H1 (cell line): ENCODE results near the gene NSUN4. TPM values are rescaled to one million over a fixed set of nuclear protein-coding genes. Genes with fewer than 3 reads are reported as not detected.

Source experiments
- BRCA1 ChIP-seq: IDR thresholded peaks from 2 replicates; pipeline ENCODE4 v1.6.1; 2012; ENCODE audit warnings: low read depth, low read length, improper control_type of control experiment
- CBX5 ChIP-seq: fragments of 300-800, 300-1000 bp; sonication (generic); IDR thresholded peaks from 2 replicates; pipeline ENCODE4 v1.7.1; 2016; ENCODE audit warnings: antibody characterized with exemption, low read length, low read depth
- CREB1 ChIP-seq: IDR thresholded peaks from 2 replicates; pipeline ENCODE4 v1.6.1; 2012; ENCODE audit warnings: inconsistent platforms
- EGR1 ChIP-seq: IDR thresholded peaks from 2 replicates; pipeline ENCODE4 v1.6.1; 2011; ENCODE audit warnings: low read depth, low read length, borderline replicate concordance
- KDM5A ChIP-seq: fragments of 200-600 bp; IDR thresholded peaks from 2 replicates; pipeline ENCODE4 v1.7.1; 2012; ENCODE audit warnings: mild to moderate bottlenecking, low read length, inconsistent platforms, mixed read lengths
- POU5F1 ChIP-seq: IDR thresholded peaks from 2 replicates; pipeline ENCODE4 v1.6.1; 2011; ENCODE audit warnings: low read depth, mild to moderate bottlenecking, low read length, moderate library complexity
- SP4 ChIP-seq: IDR thresholded peaks from 2 replicates; pipeline ENCODE4 v1.6.1; 2012; ENCODE audit warnings: low read length, inconsistent platforms
- polyA plus RNA-seq, 7 experiments: library from polyadenylated mRNA; depleted of rRNA in 3 of 7; stranded (reverse) in 5 of 7; unstranded in 2 of 7; fragments of >200 nt in 5 of 7; fragments of 200-250 nt in 2 of 7; gene quantifications; 1 replicate in 5 of 7; 2 replicates in 1 of 7; 4 replicates in 1 of 7; pipeline versions ENCODE4 v1.2.1 to v1.2.3, GENCODE V29; 2011 to 2013; ENCODE audit warnings: missing spikeins in 2 of 7, mixed read lengths in 2 of 7
- total RNA-seq: library from RNA; stranded (reverse); fragmentation: NEBNext Ultra II Directional; extraction: Animal tissue kit (Norgen Biotek cat#: 25700); gene quantifications from 2 replicates; pipeline ENCODE4 v1.2.1, GENCODE V29; 2021
- TF ChIP-seq, protein P1 (sequence below): IDR thresholded peaks from 2 replicates; pipeline ENCODE4 v1.6.1; 2011; ENCODE audit warnings: low read length, improper control_type of control experiment
- TF ChIP-seq, protein P2 (sequence below): IDR thresholded peaks from 2 replicates; pipeline ENCODE4 v1.6.1; 2012; ENCODE audit warnings: low read length, inconsistent platforms

NSUN4 gene
- total and polyA plus RNA-seq, 2 of the 8 experiments (the other 6 are each of a cell fraction or from before 2014, with no cell fraction given) = 9.7 to 15.7 TPM

DNA sequence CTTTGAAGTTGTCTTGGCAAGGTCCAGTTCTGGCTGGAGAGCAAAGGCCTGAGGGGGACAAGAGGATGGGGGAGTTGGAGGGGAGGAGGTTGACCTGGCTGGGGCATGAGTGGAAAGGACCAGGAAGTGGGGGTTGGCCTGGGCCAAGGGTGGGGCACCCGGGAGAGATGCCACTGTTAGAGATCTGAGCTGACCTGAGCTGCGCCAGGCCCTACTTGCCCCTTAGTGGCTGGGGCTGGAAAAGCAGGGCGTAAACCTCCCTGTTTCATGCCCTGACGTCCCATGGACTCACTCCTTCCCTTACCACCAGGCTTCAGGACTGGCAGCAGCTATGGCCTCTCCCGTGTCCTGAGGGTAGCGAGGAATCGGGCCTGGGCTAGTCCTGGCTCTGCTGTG, 70.4 kb downstream of the NSUN4 start (continued):
- TF ChIP-seq, protein P1, sequence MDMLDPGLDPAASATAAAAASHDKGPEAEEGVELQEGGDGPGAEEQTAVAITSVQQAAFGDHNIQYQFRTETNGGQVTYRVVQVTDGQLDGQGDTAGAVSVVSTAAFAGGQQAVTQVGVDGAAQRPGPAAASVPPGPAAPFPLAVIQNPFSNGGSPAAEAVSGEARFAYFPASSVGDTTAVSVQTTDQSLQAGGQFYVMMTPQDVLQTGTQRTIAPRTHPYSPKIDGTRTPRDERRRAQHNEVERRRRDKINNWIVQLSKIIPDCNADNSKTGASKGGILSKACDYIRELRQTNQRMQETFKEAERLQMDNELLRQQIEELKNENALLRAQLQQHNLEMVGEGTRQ = no peak
- TF ChIP-seq CREB1 = no peak
- TF ChIP-seq BRCA1 = no peak
- TF ChIP-seq EGR1 = no peak
- TF ChIP-seq KDM5A = no peak
- TF ChIP-seq CBX5 = no peak
- TF ChIP-seq, protein P2, sequence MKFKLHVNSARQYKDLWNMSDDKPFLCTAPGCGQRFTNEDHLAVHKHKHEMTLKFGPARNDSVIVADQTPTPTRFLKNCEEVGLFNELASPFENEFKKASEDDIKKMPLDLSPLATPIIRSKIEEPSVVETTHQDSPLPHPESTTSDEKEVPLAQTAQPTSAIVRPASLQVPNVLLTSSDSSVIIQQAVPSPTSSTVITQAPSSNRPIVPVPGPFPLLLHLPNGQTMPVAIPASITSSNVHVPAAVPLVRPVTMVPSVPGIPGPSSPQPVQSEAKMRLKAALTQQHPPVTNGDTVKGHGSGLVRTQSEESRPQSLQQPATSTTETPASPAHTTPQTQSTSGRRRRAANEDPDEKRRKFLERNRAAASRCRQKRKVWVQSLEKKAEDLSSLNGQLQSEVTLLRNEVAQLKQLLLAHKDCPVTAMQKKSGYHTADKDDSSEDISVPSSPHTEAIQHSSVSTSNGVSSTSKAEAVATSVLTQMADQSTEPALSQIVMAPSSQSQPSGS = no peak
- no peak for TF ChIP-seq SP4
- no peak for TF ChIP-seq POU5F1

Other genes starting within 250 kb of the NSUN4 start
- 13.5 and 13.6 TPM in 2 replicates for gene PIK3R3, start 208.2 kb upstream of the NSUN4 start, total RNA-seq
- gene PIK3R3, start 208.2 kb upstream of the NSUN4 start, polyA plus RNA-seq (2011; rRNA removed) = 3.2 and 5.3 TPM in 2 replicates
- gene TSPAN1, start 165.7 kb upstream of the NSUN4 start, total RNA-seq = not detected in 2 replicates
- gene TSPAN1, start 165.7 kb upstream of the NSUN4 start, polyA plus RNA-seq (2011; rRNA removed) = 0.05 and 0.14 TPM in 2 replicates
- not detected in 2 replicates for gene P3R3URF, start 164.3 kb upstream of the NSUN4 start, total RNA-seq
- not detected in 2 replicates for gene P3R3URF, start 164.3 kb upstream of the NSUN4 start, polyA plus RNA-seq (2011; rRNA removed)
- gene POMGNT1, start 142.4 kb upstream of the NSUN4 start, total RNA-seq = 37.6 and 40.3 TPM in 2 replicates
- 28.0 and 32.2 TPM in 2 replicates for gene POMGNT1, start 142.4 kb upstream of the NSUN4 start, polyA plus RNA-seq (2011; rRNA removed)
- 3.5 and 5.1 TPM in 2 replicates for gene LURAP1, start 137.5 kb upstream of the NSUN4 start, total RNA-seq
- 4.9 and 6.4 TPM in 2 replicates for gene LURAP1, start 137.5 kb upstream of the NSUN4 start, polyA plus RNA-seq (2011; rRNA removed)
- 47.9 and 50.3 TPM in 2 replicates for gene RAD54L, start 93.0 kb upstream of the NSUN4 start, total RNA-seq
- gene RAD54L, start 93.0 kb upstream of the NSUN4 start, polyA plus RNA-seq (2011; rRNA removed) = 42.4 and 43.5 TPM in 2 replicates
- gene LRRC41, start 37.2 kb upstream of the NSUN4 start, total RNA-seq = 36.8 and 37.2 TPM in 2 replicates
- gene LRRC41, start 37.2 kb upstream of the NSUN4 start, polyA plus RNA-seq (2011; rRNA removed) = 51.2 and 57.3 TPM in 2 replicates
- gene UQCRH, start 37.1 kb upstream of the NSUN4 start, total RNA-seq = 621 and 626 TPM in 2 replicates
- 565 and 1,112 TPM in 2 replicates for gene UQCRH, start 37.1 kb upstream of the NSUN4 start, polyA plus RNA-seq (2011; rRNA removed)
- 43.5 and 47.3 TPM in 2 replicates for gene FAAH, start 53.5 kb downstream of the NSUN4 start, total RNA-seq
- gene FAAH, start 53.5 kb downstream of the NSUN4 start, polyA plus RNA-seq (2011; rRNA removed) = 41.2 and 67.2 TPM in 2 replicates
- gene DMBX1, start 149.0 kb downstream of the NSUN4 start, total RNA-seq = 0.30 TPM in 1 of 2 replicates, not detected in the other
- 0.23 and 0.36 TPM in 2 replicates for gene DMBX1, start 149.0 kb downstream of the NSUN4 start, polyA plus RNA-seq (2011; rRNA removed)
- gene KNCN, start 210.8 kb downstream of the NSUN4 start, total RNA-seq = not detected in 2 replicates
- gene KNCN, start 210.8 kb downstream of the NSUN4 start, polyA plus RNA-seq (2011; rRNA removed) = not detected in 2 replicates